OCI-LY7 (cell line): ENCODE measurements around the gene CALY.

Experiments used
- EZH2phosphoT487 ChIP-seq: fragments of 200-600 bp; sonication (generic); IDR thresholded peaks from 2 replicates; pipeline ENCODE4 v1.6.1; 2018; ENCODE audit warnings: low read depth, borderline replicate concordance, mild to moderate bottlenecking, mixed run types, antibody characterized with exemption, low read length, moderate library complexity, mixed read lengths
- TF ChIP-seq, protein P1 (sequence below): fragments of 200-600 bp; sonication (generic); conservative IDR thresholded peaks from 2 replicates; pipeline ENCODE4 v1.5.1; 2014; ENCODE audit warnings: mild to moderate bottlenecking, antibody characterized with exemption, low read length, moderate library complexity, mixed read lengths

DNA sequence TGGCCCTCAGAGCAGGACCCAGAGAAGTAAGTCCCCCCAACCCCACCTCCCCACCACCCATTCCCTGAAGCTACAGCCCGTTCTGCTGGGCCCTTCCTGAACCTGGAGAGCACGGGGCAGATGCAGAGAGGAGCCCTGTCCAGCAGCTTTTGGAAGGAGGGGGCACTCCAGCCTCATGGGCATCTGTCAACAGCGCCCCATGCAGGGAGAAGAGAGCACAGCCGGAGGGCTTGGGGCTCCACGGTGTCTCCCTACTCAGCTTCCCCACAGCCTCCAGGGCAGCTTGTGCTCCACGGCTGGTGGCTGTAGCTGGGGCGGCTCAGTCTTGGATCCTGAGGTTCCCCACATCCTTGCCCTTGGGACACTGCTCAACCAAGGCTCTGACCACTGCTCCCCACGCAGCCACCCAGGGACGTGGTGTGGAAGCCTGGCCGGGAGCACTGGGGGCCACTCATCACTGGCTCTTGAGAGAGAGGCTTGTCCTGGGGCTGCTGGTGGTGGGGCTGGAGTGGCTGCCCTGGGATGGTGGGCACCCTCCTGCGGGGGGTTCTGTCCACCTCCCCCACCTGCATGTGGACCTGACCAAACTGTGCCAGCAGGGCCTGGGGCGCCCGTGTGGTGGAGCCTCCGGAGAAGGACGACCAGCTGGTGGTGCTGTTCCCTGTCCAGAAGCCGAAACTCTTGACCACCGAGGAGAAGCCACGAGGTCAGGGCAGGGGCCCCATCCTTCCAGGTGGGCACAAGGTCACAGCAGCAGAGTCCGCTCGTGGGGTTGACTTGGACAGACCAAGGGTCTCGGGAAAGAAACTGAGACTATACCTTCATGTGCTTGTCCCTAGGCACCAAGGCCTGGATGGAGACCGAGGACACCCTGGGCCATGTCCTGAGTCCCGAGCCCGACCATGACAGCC lies 15.0 kb upstream of the CALY start:
- TF ChIP-seq, protein P1, sequence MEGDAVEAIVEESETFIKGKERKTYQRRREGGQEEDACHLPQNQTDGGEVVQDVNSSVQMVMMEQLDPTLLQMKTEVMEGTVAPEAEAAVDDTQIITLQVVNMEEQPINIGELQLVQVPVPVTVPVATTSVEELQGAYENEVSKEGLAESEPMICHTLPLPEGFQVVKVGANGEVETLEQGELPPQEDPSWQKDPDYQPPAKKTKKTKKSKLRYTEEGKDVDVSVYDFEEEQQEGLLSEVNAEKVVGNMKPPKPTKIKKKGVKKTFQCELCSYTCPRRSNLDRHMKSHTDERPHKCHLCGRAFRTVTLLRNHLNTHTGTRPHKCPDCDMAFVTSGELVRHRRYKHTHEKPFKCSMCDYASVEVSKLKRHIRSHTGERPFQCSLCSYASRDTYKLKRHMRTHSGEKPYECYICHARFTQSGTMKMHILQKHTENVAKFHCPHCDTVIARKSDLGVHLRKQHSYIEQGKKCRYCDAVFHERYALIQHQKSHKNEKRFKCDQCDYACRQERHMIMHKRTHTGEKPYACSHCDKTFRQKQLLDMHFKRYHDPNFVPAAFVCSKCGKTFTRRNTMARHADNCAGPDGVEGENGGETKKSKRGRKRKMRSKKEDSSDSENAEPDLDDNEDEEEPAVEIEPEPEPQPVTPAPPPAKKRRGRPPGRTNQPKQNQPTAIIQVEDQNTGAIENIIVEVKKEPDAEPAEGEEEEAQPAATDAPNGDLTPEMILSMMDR: no peak
- TF ChIP-seq EZH2phosphoT487: no peak
